GDM1 (cell line): ENCODE measurements around the gene OPTC.
"Not testable (repeated sequence)": the region's sequence is repeated elsewhere in the genome, so short reads cannot be mapped to it uniquely, and the experiment has no call there.

Source experiments
- DNase-seq: peaks from one replicate; lab custom pipeline; 2025; lab: John Stamatoyannopoulos, UW

The OPTC gene

DNA sequence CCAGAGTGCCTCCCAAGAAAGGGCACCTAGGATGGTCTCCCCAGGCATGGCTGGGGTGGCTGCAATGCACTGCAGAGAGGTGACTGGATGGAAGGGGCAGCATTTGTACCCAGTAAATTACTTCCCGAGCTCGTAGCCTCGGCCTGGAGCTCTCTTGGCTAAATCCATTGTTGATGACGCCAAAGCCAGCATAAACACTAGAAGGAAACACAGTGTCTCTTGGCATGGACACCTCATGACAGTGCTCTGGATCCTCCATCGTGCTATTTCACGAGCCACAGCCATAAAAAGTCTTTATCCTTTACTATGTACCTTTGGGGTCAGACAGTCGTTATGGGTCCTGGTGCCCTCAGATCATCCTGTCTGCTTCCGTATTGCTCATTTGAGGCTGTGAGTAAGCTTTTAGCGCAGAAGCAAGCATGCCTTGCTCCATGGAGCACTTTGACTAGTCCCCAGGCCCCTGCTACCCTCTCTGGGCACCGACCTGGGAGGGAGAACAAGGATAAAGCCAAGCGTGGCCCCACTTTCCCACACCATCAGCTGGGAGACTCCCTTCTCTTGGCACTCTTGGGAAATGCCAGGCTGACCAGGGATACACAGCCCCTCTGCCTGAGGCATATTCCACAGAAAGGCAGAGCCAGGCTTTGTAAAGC is 28.7 kb upstream of the OPTC start:
- no peak for DNase-seq

DNA sequence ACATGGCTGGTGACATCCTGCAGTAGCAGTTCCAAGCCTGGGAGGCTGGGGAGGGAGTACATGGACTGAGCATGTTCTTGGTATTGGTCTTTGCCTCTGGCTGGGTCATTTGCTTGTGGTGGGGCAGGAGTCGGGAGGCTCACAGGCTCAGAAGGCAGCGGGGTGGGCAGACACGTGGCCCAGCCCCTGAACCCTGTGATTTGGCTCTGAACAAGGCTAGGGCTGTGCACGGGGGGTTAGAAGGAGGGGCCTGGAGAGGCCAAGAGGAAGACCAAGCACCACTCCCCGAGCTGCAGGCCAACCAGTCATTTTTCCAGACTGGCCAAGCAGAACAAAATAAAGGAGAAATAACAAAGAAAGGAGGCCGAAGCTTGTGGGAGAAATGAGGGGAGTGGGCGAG is 28.0 kb upstream of the OPTC start:
- DNase-seq = no peak

DNA sequence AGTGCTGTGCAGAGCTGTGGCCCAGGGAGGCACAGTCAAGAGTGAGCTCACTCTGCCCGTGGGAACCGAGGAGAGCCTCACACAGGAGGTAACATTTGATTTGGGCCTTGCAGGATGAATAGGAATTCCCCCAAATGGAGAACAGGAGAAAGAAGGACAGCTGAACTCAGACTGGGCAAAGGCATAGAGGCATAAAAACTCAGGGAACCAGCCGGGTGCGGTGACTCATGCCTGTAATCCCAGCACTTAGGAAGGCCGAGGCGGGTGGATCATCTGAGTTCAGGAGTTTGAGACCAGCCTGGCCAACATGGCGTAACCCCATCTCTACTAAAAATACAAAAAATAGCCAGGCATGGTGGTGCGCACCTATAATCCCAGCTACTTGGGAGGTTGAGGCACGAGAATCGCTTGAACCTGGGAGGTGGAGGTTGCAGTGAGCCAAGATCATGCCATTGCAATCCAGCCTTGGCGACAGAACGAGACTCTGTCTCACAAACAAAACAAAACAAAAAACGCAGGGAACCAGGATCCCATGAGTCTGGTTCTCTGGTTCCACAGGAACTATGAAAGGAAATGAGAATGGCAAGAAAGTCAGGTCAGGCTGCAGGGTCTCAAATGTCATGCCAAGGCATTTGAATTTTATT is 26.9 kb upstream of the OPTC start:
- DNase-seq = not testable (repeated sequence)

DNA sequence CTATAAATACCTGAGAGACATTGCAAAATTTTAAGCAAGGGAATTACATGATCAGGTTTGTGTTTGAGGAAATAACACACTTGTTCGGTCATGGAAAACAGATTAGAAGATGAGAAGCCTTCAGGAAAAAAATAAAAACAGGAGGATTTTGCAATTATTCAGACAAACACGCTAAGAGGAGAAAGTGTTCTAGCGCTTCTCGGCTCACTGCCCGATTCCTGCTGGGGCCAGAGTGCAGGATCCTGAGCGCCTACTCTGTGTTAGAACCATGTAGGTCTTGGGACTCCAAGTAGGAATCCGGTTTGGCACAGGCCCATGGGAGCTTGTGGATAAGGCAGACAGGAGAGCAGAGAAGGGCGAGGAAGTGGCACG is 26.4 kb upstream of the OPTC start:
- DNase-seq = no peak

DNA sequence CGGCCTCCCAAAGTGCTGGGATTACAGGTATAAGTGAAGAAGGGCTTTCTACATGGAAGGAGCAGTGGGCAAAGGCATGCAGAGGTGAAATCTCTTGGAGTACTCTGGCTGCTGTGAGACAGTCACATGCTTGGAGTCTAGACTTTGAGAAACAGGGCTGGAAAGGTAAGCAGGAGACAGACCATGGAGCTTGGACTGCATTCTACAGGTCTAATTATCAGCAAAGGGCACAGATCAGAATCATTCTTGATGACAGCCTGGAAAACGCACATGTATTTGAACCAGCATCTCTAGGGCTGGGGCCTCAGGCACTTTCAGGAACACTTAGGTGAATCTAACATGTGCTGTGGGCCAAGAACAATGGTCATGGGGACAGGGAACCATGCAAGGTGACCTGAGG is 25.6 kb upstream of the OPTC start:
- DNase-seq = no peak

DNA sequence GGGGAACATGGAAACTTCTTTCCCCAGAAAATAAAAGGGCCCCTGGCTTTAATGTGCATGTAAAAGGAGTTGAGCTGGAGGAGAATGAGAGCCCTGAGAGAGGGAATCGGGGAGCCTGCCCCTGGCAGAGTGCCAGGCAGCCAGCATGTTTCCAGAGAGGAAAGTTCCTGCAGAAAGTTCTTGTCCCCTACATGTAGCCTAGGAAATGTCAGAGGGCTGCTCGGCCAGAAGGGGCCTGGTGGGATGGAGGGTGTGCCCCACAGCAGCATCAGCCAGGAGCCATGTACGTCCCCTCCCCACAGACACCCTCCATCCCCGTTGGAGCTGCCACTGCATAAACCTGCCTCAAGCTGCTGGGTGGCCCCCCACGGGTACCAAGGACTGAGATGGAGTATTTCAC is 23.7 kb upstream of the OPTC start:
- no peak for DNase-seq

DNA sequence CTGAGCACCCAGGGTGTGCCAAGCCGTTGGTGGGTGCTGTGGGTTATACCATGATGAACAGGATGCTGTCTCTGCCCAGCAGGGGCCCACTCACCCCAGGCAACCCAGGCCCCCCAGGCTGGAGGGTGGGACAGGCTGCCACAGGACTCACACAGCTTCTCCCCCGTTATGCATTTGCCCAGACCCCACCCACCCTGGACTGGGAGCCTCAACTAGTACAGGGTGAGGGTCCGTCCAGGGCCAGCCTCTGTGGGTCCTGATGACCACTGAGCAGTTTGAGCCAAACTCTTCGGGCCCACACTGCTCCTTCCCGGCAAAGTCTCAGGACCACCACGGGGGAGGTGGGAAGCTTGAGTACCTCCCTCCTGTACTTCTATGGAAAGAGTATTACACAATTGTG is 22.1 kb upstream of the OPTC start:
- DNase-seq = no peak

DNA sequence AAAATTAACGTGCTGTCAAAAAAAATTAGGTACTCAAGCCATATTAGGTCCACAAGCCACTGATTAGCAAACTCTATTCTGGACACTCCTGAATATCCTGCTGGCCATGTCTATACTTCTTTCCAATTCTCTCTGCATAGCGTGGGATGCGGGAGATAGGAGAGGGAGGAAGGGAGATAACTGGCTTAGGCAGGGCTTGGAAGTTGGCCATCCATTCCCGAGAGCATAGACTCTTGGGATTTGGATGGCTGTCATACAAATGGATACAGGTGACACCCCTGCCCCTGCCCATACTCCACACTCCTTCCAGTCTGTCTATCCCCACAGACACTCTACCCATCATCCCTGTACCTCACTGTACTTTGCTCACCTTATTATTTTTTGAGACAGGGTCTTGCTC is 20.7 kb upstream of the OPTC start:
- DNase-seq = no peak

DNA sequence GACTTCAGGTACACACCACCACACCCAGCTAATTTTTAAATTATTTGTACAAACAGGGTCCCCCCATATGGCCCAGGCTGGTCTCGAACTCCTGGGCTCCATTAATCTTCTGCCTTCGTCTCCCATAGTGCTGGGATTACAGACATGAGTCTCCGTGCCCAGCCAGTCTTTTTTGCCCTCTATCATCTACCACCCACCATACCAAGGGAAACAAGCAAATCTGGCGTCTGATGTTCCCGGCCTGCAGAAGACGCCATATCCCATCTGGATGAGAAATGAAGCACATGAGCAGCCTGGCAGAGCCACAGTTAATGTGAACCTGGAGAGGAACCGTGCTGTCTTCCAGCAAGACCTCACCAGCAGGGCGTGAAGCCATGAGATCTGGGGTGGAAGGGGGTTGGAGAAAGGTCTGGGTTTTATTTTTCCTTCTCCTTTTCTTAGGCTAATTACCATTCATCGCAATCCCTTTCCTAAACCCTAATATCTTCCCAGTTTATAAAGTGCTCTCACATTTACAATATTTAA is 20.1 kb upstream of the OPTC start:
- no peak for DNase-seq

DNA sequence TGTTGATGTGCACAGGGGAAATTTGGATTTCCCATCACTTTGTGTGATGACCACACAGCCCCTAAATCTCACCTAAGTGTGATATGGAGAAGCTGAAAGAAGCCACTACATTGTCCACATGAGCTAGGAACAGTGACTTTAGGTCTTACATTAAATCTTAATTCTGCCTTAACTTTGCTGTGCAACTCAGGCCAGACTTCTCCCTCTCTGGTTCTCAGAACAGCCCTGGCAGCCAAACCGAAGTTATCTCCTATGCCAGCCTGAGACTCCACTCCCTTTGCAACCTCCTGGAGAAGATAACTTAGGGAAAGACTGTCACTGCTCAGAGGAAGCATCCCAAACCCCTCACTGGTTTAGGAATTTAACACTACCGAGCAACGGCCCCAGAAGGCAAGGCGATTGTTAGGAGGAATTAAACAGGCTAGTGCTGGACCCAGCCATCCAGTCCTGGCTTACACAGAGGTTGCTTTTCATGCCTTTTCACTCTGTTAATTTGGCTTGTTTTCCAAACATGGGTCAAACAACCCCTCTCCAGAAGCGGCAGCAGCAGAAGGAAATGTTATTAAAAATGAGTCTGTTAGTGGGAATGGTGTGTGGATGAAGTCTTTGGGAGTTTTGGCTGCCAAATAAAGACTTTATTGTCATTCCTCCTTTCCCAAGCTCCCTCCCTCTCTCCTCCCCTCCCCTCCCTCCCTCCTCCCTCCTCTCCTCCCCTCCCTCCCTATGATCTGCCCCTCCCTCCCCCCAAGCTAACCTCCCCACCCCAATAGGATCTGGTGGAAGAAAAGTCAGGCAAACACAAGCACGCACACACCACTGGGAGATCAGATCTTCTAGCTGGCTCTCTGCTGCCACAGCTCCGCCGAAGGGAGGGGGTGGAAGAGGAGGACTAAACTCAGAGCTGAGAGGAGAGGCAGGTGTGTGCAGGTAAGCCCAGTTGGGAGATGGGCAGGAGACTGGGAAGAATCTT is 18.7 kb upstream of the OPTC start, which contains the start of gene PRELP:
Gene PRELP (plus strand): TSS at position 795 of the 970 bp plus-strand sequence. CDS start 7,379 bp downstream, outside the sequence.
- DNase-seq = no peak

DNA sequence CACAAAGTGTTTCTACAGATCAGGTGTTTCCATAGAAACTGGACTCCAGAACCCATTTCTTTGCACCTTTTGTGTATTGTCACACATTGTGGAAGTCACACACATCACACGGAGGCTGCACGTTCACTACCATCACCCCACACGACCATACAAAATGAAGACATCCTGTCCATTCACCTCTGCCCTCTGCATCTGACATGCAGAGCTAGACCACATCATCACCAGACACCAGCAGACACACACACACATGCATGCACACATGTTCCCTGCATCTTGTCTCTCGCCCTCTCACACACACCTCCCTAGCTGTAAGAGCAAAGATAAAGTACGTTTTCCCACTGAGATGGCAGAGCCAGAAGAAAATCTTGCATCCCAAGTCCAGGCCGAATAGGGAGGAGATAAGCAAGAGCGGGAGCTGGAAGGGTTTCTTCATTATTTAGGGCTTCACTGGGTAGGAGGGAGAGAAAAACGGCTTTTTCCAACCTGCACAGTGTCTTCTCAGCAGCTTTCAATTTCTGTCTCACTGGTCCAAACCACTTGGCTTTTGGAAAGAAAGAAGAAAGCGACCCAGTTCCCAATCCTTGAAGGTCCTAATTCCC is 17.6 kb upstream of the OPTC start:
- no peak for DNase-seq

DNA sequence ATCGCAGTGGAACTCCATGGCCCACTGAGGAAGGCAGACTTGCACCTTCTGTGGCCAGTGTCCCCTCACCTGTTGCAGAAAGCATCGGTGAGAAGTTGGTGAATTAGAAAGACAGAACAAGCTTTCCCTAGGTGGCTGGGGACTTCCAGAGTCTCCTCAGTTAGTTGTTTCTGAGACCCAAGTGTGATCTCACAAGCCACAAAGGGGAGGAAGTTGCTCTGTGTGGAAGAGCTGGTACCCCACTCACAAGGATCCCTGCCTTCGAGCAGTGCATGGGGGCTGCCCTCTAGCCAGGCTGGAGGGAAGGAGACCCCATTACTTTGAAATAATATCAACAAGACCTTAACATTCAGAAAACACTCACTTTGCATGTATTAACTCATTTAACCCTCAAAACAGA is 16.2 kb upstream of the OPTC start:
- DNase-seq = no peak

DNA sequence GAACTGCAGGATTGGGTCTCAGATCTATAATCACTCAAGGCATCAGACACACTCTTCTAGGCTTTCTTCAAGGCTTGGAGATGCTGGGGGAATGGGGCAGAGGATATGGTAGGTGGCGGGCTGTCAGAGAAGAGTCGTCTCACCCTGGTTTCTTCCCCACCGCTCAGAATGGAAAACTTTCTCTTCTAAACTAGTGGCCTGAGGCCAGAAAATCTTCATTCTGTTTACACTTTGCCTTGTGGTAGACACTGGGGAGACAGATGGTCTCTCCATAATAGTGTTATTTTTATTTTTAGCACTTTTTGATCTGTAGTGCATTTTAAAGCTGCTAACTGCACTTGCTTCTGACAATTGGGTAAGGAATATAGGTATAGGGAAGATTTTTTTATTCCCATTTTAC is 15.7 kb upstream of the OPTC start:
- no peak for DNase-seq

DNA sequence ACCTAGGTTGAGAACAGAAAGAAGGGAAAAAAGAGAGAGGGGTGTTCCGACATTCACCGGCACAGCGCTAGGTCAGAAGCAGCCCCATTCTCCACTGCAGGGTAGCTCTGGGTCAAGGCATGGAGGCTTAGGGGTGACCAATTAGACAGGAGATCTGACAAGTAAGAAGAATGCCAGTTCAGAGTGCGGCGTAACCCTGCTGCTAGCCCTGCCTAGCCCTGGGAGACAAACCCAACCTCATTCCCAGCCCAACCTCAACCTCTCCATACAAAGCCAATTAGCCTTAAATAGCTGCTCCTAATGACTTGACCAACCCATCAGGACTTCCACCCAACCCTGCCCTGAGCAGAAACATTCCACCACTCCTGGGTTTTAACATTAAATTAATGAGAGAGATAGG is 15.0 kb upstream of the OPTC start:
- no peak for DNase-seq

DNA sequence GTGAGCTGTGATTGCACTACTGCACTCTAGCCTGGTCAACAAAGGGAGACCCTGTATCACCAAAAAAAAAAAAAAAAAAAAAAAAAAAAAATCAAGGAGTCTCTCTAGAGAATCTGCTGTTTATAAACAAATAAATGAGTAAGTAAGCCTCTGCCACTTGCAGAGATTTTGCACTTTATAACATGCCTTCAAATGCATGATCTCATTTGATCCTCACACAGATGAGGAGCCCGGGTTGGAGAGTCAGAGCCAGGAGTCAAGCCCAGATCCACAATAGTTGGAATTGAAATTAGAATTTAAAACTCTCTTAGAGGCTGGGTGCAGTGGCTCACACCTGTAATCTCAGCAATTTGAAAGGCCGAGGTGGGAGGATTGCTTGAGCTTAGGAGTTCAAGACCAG is 14.3 kb upstream of the OPTC start:
- DNase-seq = no peak

DNA sequence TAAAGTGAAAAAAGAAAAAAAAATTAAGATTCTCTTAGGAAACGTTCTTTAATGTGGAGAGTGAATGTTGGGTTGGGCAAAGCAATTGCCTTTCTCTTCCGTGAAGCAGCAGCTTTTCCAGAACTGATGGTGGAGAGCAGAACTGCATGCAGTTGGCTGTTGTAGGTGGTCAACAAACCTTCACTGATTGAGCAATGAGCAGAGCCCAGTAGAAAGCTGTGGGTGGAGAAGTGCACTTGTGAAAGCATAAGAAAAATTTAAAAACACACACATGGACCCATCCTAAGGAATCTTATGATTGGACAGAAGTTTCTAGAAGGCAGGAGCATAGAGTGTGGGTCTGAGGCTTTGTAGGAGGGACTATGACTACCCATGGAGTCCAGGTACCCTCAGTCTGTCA is 13.9 kb upstream of the OPTC start:
- DNase-seq = no peak

DNA sequence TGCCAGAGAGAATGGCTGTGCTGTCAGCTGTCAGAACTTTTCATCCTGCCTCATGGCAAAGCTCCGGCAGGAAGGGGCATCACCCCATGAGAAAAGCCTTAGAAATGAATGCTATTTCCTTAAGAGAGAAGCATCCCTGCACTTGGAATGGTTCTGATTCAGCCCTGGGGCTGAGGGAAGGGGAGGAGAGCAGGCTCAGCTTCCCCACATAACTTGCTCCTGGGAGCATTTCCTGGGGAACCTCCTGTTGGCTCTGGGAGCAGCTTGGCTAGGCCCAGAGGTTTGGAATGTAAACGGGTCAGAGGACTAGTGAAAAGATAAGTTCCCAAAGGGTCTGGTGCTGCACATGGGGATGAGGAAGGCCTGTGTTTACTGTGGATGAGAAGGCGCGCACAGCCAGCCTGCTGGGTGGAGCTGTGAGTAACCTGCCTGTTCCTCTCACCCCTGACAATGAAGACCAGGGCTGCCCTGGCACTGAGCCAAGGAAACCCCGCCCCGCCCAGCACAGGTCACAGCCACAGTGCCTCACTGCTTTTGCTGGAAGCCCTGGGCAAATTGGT is 13.3 kb upstream of the OPTC start:
- DNase-seq = no peak

DNA sequence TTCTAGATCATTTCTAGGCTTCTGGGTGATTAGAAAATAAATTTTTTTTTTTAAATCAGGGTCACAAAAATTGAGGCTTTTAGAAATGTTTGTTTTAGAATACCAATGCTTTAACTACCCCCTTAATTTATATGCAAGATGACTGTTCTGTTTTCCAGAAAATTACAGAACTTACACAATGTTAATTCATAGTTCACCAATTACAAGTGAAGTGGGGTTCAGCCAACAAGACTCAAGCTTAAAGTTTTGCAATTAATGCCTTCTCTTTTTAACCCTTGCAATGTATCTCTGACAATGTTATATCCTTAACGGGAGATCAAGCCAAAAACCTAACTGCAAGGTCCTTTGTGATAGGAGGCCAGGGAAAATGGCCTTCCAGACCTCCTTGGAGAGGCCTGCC is 12.8 kb upstream of the OPTC start:
- no peak for DNase-seq

DNA sequence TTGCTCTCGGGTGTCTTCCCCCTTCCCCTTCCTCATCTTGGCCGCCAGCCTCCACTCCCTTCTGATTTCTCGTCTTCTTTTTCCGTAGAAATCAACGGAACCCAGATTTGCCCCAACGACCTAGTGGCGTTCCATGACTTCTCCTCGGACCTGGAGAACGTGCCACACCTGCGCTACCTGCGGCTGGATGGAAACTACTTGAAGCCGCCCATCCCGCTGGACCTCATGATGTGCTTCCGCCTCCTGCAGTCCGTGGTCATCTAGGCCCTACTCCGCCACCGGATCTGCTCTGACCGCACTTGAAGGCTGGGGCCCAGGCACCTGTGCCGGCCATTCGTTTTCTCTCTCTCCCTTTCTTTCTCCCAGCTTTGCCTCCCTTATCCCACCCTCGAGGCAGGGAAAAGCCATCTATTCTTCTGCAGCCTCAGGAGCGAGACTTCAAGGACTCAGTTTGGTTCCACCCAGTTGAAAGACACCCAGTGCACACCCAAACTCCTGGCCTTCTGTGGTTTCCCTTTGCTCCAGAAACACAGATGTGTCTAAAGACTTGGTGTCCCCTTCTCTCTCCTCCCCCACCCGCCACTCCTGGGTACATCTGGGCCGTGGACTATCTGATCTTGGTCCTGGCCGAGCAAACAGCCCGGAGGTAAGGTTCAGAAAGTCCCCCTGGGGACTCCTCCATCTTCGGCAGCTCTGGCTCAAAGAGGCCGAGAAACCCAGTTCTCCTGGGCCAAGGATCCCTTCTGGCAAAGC is 7.2 kb upstream of the OPTC start:
- DNase-seq = no peak

DNA sequence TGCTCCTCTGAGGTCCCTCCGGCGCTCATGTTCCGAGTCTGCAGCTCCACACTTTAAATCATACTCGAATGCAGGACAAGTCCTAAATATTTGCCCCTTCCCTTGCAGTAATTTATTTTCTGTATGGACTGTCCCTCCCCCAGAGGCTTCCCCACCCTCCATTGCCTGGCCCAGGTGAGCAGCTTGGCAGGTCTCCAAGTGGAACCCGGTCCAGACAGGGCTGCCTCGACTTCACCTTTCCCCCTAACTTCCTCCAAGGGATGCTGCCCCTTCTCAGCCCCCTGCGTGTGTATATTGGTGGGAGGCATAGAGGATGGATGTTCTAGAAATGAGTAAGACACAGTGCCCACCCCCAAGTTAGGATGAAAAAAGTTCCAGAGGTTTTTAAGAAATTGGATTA is 5.4 kb upstream of the OPTC start:
- no peak for DNase-seq

DNA sequence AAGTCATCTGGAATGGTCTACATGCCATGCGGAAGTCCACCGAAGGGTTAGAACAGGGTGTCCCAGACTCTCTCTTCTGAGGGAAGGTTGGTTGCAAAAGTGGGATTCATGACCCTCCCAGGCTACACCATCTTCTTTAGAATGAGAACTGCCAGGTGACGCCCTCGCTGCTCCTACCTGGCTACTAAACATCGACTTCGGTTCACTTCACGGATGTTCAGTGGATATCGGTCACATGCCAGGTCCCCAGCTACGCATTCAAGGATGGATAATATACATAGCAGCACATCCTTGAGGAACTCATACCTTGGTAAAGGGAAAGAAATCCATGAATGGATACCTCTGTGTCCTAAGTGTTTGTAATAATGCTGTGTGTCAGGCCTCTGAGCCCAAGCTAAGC is 3.3 kb upstream of the OPTC start:
- DNase-seq = no peak
